Activated naive CD4-positive, alpha-beta T cell treated with anti-CD3 and anti-CD28 coated beads, Interleukin-2, amount 50 U/mL, for 24 hours (primary cell): ENCODE data around the gene FBN1.

Experiments used
- H3K27ac Mint-ChIP-seq: one replicate; pipeline ENCODE4 v1.8.0; 2021; ENCODE audit warnings: mild to moderate bottlenecking, mixed read lengths
- H3K27me3 Mint-ChIP-seq: one replicate; pipeline ENCODE4 v1.8.0; 2021; ENCODE audit warnings: mixed read lengths
- H3K36me3 Mint-ChIP-seq: one replicate; pipeline ENCODE4 v1.8.0; 2021; ENCODE audit warnings: mixed read lengths
- H3K4me1 Mint-ChIP-seq: one replicate; pipeline ENCODE4 v1.8.0; 2021; ENCODE audit warnings: mixed read lengths
- H3K4me3 Mint-ChIP-seq: one replicate; pipeline ENCODE4 v1.8.0; 2021; ENCODE audit warnings: mild to moderate bottlenecking, mixed read lengths
- H3K9me3 Mint-ChIP-seq: one replicate; pipeline ENCODE4 v1.8.0; 2021; ENCODE audit warnings: mixed read lengths

The FBN1 gene

DNA sequence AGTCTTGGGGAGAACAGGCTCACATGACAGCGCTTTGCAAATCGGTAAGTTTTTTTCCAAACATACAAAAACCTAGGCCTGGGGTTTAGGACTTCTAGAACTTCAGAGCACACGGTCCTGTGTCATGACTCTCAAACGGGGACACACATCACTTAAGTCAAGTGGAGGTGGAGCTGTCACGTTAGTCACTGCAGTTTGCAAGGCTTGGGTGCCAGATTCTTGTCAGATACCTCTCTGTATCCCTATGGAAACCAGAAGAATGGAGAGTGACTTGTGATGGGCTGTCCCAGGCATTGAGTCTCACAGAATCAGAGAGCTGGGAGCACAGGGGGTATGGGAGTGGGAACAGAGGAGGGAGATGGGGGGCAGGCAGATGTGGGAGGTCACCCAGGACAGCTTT, 249.5 kb downstream of the FBN1 start:
- H3K27me3 Mint-ChIP-seq: peaks cover 7% of the 10 kb centered on the region
- H3K4me1 Mint-ChIP-seq: no peaks in the 10 kb centered on the region
- no peak overlapping the region for H3K4me3 Mint-ChIP-seq
- H3K9me3 Mint-ChIP-seq: no peaks in the 10 kb centered on the region
- H3K36me3 Mint-ChIP-seq: no peaks in the 10 kb centered on the region
- H3K27ac Mint-ChIP-seq: no peak overlapping the region

DNA sequence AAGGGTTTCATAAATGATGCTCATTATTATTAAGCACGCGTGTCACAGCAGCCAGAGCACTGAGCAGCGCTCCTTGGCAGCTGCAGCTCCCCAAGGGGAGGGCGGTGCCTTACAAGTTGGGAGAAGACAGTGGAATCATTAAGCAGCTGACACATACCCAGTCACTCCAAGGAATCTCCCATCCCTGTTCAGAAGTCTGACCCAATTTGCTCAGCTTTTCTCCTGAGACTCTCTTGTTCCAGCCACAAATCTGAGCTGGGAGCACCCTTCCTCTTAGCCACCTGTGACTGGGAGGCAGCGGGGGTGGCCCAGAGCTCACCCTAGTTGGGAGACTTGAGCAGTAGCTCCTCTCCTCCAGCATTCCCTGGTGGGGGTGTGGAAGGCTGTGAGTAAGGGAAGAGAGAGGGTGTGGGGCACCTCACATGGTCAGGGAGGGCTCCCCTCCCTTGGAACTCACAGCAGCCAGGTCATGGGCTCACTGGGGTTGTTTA, 249.9 kb downstream of the FBN1 start:
- no peak overlapping the region for H3K4me3 Mint-ChIP-seq
- H3K4me1 Mint-ChIP-seq: no peaks in the 10 kb centered on the region
- no peaks in the 10 kb centered on the region for H3K9me3 Mint-ChIP-seq

DNA sequence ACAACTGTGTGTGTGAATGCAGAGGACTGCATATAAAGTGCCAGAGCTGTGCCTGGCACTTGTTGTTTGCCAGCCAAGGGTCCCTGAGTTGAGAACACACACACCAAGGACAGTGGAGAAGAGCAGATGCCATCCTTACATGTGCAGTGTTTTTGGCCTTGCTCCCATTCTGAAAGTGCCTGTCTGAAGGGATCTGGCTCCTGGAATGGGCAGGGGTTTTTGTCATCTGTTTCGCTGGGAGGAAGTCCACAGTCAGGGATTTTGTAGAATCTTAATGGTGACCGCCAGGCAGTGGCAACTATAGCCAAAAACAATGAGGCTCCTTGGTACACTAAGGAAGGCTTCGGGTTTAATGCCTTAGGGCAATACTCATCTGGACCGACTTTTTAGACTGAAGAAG, 250.5 kb downstream of the FBN1 start:
- Mint-ChIP-seq H3K4me3 (no peak overlapping the region), H3K9me3 (no peaks in the 10 kb centered on the region), H3K27me3 (peaks cover 9% of the 10 kb centered on the region), H3K36me3 (no peaks in the 10 kb centered on the region), H3K4me1 (no peaks in the 10 kb centered on the region), H3K27ac (no peak overlapping the region)

More for the DNA sequence above, 249.9 kb downstream of the FBN1 start:
- Mint-ChIP-seq H3K36me3 (no peaks in the 10 kb centered on the region), H3K27ac (no peak overlapping the region), H3K27me3 (peaks cover 7% of the 10 kb centered on the region)

DNA sequence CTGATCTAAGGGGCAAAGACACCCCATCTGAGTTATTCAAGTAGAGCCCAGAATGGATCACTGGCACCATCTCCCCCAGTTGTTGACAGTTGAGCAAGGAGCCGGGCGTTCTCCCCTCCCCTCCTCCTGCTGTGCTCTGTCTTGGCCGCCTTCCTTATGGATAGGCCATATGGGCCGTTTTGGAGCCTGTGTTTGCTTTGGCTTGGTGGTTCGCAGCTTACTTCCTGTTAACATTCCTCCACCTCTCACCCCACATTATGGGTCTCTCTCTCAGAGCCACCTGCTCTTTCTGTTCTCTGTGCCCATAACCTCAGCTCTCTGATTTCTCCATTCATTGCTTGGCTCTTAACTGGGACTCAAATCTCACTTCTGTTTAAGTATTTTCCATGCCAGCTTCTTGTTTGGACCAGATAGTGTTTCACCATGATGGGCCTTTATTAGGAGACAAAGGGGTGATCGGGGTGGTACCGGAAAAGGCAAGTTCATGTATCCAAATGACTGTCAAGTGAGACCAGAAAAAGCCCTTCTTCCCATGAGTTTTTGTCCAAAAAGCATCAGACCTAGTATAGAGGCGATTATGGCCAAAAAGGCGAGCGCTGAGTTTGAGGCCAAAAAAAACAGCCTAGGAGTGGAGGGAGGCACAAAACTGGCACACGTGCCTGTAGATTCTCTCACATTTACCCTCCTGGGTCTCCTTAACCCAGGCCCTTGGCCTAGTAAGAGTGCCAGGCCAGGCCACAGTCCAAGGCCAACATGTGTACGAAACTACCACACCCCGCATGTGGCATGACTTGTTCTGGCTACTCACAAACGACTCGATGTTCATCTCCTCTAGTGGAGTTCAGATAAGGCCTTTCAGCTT, 251.6 kb downstream of the FBN1 start:
- Mint-ChIP-seq H3K9me3 (no peaks in the 10 kb centered on the region), H3K4me3 (no peak overlapping the region), H3K27ac (no peak overlapping the region), H3K36me3 (no peaks in the 10 kb centered on the region), H3K27me3 (peaks cover 9% of the 10 kb centered on the region), H3K4me1 (no peaks in the 10 kb centered on the region)

DNA sequence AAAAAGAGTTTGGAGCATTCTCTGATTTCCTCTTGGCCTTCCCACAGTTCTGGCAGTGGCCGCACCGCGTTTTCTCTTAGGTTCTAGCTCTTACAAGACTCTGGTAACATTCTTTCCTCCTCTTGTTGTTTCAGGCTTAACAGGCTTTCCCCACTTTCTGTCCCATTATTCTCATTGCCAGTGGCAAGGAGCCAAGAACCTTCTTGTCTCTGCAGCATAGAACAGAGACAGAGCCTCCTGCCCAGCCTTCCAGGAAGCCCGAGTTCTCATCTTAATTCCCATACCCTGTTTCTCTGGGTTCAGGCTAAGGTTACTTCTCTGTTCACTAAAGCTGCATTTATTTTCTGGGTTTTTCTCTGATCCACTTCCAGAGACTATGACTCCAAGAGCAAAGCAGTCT, 253.2 kb downstream of the FBN1 start:
- no peak overlapping the region for H3K27ac Mint-ChIP-seq
- no peaks in the 10 kb centered on the region for H3K36me3 Mint-ChIP-seq
- no peaks in the 10 kb centered on the region for H3K9me3 Mint-ChIP-seq
- H3K4me1 Mint-ChIP-seq: no peaks in the 10 kb centered on the region
- peaks cover 8% of the 10 kb centered on the region for H3K27me3 Mint-ChIP-seq
- no peak overlapping the region for H3K4me3 Mint-ChIP-seq

DNA sequence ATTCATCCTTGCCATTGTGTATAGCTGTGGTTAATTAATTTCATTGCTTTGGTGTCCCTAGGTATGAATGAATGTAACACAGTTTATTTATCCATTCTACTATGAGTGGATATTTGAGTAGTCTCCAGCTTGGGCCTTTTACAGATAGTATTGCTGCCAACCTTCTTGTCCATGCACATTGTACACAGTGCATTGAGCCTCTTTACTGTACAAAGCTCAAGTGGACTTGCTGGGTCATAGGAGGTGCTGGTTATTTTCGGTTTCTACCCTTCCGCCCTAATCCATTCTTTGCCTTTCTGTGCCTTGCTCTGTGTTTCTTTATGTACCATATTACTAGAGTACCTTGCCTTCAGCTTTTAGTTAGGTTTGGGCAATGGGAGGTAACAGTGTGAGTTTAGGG, 253.6 kb downstream of the FBN1 start:
- H3K27ac Mint-ChIP-seq: no peak overlapping the region
- H3K4me3 Mint-ChIP-seq: no peak overlapping the region
- no peaks in the 10 kb centered on the region for H3K36me3 Mint-ChIP-seq
- H3K27me3 Mint-ChIP-seq: peaks cover 8% of the 10 kb centered on the region
- H3K9me3 Mint-ChIP-seq: no peaks in the 10 kb centered on the region
- H3K4me1 Mint-ChIP-seq: no peaks in the 10 kb centered on the region

DNA sequence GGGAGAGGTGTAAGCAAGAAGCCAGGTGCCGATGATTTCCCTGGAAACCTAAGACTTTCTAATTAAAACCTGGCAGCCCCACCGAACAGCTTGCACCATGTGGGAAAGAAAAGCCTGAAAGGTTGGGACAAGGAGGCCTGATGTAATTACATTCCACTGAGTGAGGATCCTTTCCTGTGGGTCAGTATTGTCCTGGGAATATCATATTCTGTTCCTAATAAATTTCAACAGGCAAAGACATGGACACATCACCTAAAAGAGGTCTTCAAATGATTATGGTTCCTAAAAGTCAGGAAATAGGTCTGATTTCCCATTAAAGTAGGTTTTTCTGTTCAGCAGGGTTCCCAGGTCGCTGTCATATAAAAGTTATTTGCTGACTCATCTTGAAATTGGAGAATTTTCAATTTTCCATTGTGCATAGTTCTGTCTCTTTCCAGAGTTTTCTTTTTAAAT, 255.8 kb downstream of the FBN1 start:
- peaks cover 6% of the 10 kb centered on the region for H3K27me3 Mint-ChIP-seq
- H3K4me1 Mint-ChIP-seq: no peaks in the 10 kb centered on the region
- no peaks in the 10 kb centered on the region for H3K36me3 Mint-ChIP-seq
- no peak overlapping the region for H3K4me3 Mint-ChIP-seq
- H3K27ac Mint-ChIP-seq: no peak overlapping the region
- no peaks in the 10 kb centered on the region for H3K9me3 Mint-ChIP-seq

DNA sequence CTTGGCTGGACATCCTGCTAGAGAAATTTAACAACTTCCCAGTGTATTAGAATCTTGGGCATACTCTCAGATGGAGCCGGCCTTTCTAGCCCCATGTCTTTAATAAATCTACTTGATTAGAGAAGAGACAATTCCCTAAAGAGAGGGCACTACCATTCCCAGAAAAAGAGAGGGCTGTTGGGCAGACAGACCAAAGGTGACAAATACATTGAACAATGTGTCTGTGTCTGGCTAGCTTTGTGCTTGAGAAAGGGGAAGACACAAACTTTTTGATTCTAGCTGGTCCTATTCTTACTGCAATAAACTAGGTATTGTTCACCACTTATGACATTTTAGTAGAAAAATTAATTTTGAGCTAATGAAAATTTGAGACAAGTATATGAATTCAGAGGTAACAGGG, 256.6 kb downstream of the FBN1 start:
- Mint-ChIP-seq H3K9me3 (no peaks in the 10 kb centered on the region), H3K4me1 (no peaks in the 10 kb centered on the region), H3K27me3 (peaks cover 6% of the 10 kb centered on the region)

DNA sequence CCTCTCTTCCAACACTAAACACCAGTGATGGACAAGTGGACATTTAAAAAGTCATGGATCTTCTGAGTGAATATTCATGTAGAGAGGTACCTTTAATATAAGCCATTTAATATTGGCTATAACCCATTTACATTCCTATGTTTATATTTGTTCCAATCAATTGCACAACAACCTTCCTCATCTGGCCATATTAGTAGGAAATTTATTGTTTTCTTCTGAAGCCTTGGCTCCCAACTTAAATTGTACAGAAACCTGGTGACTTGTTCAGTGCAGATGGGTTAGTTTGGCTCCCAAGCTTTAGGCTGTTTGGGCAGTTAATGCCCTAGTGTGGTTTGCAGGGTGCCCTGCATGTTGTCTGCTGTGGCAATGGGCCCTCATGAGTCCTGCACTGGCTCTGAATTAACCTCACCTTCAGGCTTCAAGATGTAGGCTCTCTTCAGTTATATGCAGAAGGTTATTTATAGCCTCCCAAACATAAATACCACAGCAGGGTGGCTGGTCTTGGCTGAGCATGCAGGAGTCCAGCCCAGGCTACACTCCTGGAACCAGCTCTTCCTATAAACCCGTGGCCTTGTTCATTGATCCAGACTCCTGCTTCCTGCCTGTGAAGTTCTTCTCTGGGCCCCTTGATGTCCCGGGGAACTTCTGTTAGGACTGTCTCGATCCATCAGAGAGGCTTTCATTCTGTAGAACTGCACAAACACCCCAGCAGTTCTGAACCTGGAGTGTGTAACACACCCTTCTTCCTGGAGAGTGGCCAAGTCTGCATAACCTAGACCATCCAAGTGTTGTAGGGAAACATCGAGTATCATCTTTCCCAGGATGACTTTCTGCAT, 257.3 kb downstream of the FBN1 start:
- H3K27ac Mint-ChIP-seq: no peak overlapping the region
- H3K9me3 Mint-ChIP-seq: no peaks in the 10 kb centered on the region
- H3K27me3 Mint-ChIP-seq: peaks cover 4% of the 10 kb centered on the region
- H3K36me3 Mint-ChIP-seq: no peaks in the 10 kb centered on the region
- no peak overlapping the region for H3K4me3 Mint-ChIP-seq
- H3K4me1 Mint-ChIP-seq: no peaks in the 10 kb centered on the region

More for the DNA sequence above, 256.6 kb downstream of the FBN1 start:
- no peaks in the 10 kb centered on the region for H3K36me3 Mint-ChIP-seq
- no peak overlapping the region for H3K27ac Mint-ChIP-seq
- no peak overlapping the region for H3K4me3 Mint-ChIP-seq

DNA sequence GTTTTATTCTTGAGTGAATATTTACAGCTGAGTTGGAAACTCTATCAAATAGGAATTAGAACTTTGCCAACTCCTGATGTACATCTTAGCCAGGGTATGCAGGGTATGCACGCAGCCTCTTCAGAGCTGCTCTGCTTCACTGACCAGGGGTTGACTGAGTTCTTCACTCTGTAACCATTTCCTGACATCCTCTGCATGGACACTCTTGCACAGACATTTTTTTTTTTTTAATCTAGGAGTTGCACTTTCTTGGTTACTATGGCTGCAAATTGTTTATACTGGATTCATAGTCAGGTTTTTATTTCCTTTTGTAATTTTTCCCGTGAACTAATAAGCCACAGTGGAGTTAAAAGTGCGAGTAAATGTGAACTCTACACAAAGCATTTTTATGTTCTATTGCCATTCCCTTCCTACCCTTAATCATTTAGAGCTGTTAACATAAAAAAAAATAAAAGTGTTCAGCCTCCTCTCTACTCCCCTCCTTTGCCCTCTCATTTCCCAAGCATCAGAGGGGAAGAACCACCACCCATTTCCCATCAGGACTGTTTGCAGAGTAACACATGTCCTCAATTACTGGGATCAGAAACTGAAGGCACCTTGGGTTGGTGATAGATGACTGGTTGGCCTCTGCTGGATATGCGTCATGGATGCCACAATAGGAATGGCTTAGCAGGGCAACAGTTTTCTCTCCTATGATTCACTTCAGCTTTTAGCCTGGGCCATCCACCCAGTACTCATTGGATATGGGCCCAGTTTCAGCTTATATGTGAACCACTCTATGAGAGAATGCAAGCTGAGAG, 260.3 kb downstream of the FBN1 start:
- no peaks in the 10 kb centered on the region for H3K36me3 Mint-ChIP-seq
- no peak overlapping the region for H3K4me3 Mint-ChIP-seq
- no peaks in the 10 kb centered on the region for H3K9me3 Mint-ChIP-seq
- H3K27me3 Mint-ChIP-seq: no peaks in the 10 kb centered on the region
- H3K4me1 Mint-ChIP-seq: no peaks in the 10 kb centered on the region
- H3K27ac Mint-ChIP-seq: no peak overlapping the region

DNA sequence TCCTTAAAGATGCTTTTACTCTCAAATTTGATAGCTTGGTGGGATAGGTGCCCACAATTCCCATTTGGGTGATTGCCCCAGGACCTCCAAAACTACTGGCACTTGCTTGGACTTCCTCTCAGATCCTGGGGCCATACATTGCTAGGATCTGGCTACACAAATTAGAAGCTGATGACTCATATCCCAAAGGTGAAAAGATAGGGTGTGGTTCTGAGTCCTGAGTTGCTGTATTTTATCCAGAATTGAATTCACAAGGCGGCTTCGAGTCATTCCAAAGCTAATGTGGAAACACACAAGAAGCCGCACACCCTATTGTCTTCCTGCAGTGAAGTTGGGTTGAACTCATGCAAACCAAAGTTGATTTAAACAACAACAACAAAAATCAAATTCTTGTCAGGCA, 260.9 kb downstream of the FBN1 start:
- H3K36me3 Mint-ChIP-seq: no peaks in the 10 kb centered on the region
- H3K27me3 Mint-ChIP-seq: no peaks in the 10 kb centered on the region
- no peak overlapping the region for H3K4me3 Mint-ChIP-seq
- no peaks in the 10 kb centered on the region for H3K9me3 Mint-ChIP-seq
- no peak overlapping the region for H3K27ac Mint-ChIP-seq
- no peaks in the 10 kb centered on the region for H3K4me1 Mint-ChIP-seq

DNA sequence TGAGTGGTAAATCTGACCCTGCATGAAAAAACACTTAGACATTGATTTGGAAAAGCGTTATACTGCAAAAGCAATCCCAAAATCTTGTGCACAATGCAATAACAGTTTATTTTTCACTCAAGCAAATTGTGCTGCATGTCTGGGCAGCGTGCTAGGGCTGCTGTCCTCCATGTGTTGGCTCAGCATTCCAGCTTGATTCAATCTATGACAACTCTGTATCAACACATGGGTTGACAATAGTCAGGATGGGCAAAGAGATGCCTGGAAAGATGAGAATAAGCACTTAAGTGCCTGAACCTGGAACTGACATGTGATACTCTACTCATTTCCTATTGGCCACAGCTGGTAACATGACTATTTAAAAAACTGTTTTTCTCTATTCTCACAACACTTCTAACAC, 262.5 kb downstream of the FBN1 start:
- no peaks in the 10 kb centered on the region for H3K36me3 Mint-ChIP-seq
- no peak overlapping the region for H3K27ac Mint-ChIP-seq
- no peaks in the 10 kb centered on the region for H3K4me1 Mint-ChIP-seq
- H3K4me3 Mint-ChIP-seq: no peak overlapping the region
- H3K27me3 Mint-ChIP-seq: no peaks in the 10 kb centered on the region
- H3K9me3 Mint-ChIP-seq: peaks cover under 1% of the 10 kb centered on the region

DNA sequence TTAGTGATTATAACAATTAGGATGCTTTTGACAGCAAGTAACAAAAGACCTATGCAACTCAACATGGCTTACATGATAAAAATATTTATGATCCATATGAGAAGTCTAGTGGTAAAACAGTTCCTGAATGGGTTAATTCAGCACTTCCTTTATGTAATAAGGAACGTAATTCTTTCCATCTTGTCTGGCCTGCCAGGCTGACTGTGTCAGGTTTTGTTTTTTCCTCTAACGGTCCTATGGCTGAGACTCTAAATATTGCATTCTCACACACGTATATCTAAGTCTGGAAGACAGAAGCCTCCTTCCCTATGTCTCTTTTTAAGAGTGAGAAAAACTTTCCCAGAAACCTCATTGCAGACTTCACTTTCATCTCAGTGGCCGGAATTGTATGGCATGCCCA, 263.6 kb downstream of the FBN1 start:
- Mint-ChIP-seq H3K27me3 (peaks cover 2% of the 10 kb centered on the region), H3K36me3 (no peaks in the 10 kb centered on the region), H3K4me3 (no peak overlapping the region), H3K27ac (no peak overlapping the region), H3K4me1 (no peaks in the 10 kb centered on the region), H3K9me3 (peaks cover 5% of the 10 kb centered on the region)

DNA sequence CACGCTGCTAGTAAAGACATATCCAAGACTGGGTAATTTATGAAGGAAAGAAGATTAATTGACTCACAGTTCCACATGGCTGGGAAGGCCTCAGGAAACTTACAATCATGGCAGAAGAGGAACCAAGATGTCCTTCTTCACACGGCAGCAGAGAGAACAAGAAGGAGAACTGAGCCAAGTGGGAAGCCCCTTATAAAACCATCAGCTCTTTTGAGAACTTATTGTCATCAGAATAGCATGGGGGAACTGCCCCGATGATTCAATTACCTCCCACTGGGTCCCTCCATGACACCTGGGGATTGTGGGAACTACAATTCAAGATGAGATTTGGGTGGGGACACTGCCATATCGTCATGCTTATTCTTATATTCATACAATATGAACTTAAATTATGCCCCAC, 265.3 kb downstream of the FBN1 start:
- Mint-ChIP-seq H3K27me3 (peaks cover 10% of the 10 kb centered on the region), H3K36me3 (no peaks in the 10 kb centered on the region), H3K4me1 (no peaks in the 10 kb centered on the region), H3K4me3 (no peak overlapping the region), H3K9me3 (peaks cover 5% of the 10 kb centered on the region), H3K27ac (no peak overlapping the region)

DNA sequence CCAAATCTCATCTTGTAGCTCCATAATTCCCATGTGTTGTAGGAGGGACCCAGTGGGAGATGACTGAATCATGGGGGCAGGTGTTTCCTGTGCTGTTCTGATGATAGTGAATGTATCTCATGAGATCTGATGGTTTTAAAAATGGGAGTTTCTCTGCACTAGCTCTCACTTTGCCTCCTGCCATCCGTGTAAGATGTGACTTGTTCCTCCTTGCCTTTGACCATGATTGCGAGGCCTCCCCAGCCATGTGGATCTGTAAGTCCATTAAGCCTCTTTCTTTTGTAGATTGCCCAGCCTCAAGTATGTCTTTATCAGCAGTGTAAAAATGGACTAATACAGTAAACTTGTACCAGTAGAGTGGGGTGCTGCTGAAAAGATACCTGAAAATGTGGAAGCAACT, 269.7 kb downstream of the FBN1 start:
- Mint-ChIP-seq H3K4me1 (no peaks in the 10 kb centered on the region), H3K36me3 (no peaks in the 10 kb centered on the region), H3K4me3 (no peak overlapping the region), H3K27me3 (peaks cover 17% of the 10 kb centered on the region), H3K27ac (no peak overlapping the region), H3K9me3 (peaks cover 5% of the 10 kb centered on the region)
